ENCODE data around the gene AXDND1.

DNA sequence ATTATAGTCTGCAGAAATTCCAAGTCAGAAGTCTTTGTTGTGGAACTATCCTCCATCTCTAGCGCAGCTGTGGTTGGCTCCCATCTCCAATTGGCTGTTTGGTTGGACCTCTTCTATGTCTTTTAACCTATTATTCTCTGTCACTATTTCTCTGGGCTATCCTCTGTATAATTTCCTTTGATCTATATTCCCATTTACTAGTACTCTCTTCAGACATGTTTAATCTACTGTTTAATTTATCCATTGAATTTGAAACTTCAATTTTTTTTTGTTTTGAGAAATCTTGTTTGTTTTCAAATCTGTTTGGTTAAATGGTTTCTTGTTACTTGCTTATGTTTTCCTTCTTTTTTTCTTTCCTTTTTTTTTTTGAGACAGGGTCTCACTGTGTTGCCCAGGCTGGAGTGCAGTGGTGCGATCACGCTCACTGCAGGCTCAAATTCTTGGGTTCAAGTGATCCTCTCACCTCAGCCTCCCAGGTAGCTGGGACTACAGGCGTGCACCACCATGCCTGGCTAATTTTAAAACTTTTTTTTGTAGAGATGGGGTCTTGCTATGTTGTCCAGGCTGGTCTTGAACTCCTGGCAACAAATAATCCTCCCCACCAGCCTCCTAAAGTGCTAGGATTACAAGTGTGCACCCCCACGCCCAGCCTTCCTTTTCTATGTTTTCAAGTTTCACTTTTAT lies 44.1 kb upstream of the AXDND1 start:
- TF ChIP-seq GATA1 (IDR thresholded peaks at IDR 0.05; ENCODE audit: low read depth, low read length) (no peak), POLR2A (IDR thresholded peaks at IDR 0.05; ENCODE audit: low read length) (no peak)

Measured in erythroblast (primary cell).